ENCODE results near the gene PRG2.

The PRG2 gene

GRCh38 chr11:57390535-57390934 is at the start of gene PRG2:
TSS of gene PRG2 (minus strand) at chr11:57390650. CDS start at chr11:57389944, 706 bp downstream.
- DNase-seq: no peak

- no peak for DNase-seq
Observed at GRCh38 chr11:57439786-57440185, 49.3 kb upstream of the PRG2 start.

- no peak for DNase-seq
Observed at GRCh38 chr11:57438345-57439285, 48.2 kb upstream of the PRG2 start.

DNA sequence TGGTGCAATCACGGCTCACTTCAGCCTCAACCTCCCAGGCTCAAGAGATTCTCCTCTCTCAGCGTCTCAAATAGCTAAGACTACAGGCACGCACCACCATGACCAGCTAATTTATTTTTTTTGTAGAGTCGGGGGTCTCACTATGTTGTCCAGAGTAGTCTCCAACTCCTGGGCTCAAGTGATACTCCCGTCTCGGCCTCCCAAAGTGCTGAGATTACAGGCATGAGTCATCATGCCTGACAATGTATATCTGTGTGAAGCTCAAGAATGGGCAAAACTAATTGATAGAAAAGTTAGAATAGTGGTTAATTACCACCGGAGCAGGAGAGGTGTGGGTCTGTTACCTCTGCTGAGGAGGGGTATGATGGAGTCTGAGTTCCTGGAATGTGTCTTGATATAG is 45.6 kb upstream of the PRG2 start:
- no peak for DNase-seq

DNA sequence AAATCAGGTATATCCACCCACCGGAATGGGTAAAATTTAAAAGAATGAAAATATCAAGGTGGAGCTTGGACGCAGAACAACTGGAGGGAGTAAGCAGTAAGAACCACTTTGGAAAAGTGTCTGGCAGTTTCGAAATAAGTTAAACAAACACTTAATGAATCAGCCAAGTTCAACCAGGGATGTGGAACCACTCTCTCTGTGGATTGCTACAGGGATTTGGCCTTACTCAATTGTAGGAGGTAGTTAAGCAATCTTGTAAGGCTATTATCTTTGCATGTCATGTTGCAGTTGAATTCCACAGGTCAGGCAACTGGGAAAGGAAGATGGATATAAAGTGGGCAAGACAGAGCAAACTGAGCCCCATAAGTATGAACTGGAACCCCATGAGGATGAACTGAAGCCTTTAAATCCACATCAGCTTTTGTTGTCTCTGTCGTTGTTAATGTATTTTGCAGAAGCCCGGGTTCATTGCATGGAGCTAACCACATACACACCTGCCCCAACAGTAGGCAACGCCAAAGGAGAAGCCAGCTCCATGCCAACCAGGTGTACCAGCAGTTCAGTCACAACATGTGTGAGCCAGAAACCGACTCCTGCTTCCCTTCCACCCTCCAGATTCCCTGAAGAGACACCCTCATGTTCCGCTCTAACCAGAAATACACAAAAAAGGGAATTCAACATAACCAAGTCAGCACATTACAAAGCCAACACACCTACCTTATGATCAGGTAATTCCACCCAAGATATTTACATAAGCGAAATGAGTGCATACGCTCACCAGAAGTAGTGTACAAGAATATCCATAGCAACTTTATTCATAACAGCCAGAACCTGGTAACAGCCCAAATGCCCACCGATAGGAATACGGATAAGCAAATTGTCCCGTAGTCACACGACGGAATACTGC is 44.4 kb upstream of the PRG2 start:
- peak; percentile 92 for DNase-seq

- DNase-seq: peak; percentile 76
Observed at GRCh38 chr11:57432714-57433163, 42.3 kb upstream of the PRG2 start.

- DNase-seq: no peak
Observed at GRCh38 chr11:57432149-57432561, 41.7 kb upstream of the PRG2 start.

- no peak for DNase-seq
Observed at GRCh38 chr11:57430952-57431351, 40.5 kb upstream of the PRG2 start.

- no peak for DNase-seq
Observed at GRCh38 chr11:57429946-57430345, 39.5 kb upstream of the PRG2 start.

DNA sequence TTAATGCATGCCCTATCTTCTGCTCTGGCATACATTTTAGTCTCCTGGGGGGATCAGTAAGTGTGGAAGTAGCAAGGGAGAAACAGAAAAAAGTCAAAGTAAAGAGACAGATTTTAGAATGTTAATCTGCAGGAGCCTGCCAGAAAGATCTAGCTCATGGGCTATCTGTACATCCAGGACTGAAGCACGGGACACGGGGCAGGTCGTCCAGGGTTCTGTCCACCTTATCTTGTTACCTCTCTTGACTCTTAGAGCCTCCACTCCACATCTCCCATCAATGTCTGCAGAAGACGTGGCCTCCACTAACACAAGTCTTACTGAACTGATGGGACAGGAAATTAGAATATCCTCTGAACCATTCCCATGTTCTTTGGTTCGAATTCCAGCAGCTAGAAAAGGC is 38.2 kb upstream of the PRG2 start:
- no peak for DNase-seq

DNA sequence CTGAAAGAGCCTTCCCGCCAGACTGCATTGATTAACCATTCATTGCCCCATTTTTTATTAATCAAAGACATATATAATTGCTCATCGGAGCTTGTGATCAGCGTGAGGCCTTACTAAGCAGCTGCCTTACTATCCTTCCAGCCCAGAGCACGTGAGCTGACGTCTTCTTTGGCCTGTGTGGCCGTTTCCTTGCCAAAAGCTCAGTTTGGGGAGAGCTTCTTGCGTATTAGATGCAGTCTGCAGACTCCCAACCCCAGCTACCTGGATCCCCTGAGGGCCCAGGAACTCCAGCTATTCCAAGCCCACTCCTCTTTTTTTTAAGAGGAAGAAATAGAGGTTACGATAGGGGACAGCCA is 37.3 kb upstream of the PRG2 start:
- no peak for DNase-seq

DNA sequence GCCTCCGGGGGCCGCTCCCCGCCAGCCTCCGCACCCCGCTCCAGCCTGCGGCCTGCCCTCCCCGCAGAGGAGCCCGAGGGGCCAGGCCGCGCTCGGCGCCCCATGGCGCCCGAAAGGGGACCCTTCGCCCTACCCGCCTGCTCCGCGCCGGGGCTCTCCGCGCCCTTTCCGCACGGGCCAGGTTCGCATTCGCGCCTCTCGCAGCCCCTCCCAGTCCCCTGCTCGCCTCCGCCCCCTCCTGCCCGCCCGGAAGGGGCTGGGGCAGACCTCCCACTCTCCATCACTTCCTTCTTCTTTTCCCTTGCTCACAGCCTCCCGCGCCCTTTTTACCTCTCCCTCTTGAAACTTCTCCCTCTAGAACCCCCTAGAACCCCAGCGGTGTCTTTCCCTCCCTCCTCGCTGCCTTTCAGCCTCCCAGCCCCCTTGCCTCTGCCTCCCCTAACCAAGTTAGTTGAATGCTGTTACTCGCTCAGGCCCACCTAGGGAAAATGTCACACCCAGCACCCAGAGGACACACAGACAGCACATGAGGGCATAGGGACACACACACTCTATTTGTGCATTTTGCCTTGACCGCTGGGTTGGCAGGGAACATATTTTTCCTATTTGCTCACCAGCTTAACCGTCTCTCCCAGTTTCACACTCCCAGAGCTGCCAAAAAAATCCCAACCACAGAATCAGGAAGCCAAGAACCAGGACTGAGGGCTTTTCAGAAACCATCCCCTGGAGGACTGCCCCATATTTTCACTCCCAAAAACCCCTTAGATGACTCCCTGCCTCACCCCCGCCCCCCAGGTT is 36.7 kb upstream of the PRG2 start, which contains the start of gene SLC43A3:
Gene SLC43A3, minus strand, starts transcription at position 193 of the 798 bp plus-strand sequence. CDS start 949 bp downstream, outside the sequence.
- DNase-seq: peak; percentile 93

- no peak for DNase-seq
Observed at GRCh38 chr11:57426439-57426928, 36.0 kb upstream of the PRG2 start.

DNA sequence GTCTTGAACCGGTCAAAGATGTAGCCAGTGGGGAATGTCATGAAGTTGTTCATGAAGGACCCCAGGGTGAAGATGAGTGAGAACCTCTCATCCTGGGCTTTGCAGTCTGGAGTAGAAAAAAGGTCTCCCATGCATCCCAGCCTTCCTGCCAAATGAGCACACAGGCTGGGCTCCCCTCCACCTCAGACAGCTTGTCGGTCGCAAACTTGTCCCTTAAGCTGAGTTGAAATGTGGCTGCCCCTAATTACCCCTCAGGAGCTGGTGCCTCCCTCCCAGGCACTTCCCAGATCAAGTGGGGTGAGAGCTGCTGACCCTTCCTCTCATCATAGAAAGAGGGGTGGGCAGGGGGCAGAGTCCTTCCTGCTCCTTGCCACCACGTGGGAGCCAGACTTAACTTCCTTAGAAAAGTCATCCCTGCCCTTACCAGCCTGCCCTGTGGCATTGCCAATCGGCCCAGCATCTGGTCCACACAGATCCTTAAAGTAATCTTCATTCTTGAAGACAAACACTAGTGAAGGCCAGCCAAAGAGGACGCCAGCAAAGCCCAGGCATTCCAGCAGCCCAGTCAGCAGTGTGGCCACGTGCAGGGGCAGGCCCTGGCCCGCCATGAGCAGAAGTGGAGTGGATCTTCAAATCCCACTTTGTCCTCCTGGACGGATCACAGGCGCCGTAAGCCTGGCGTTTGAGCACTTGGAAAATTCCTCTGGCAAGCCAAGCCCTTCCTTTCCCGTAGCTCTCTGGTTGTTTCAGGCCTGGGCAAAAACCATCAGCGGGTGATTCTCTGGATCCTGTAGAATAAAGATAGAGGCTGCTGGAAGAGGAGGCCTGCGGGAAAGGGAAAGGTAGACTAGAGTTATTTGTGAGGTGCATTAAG is 35.4 kb upstream of the PRG2 start:
- DNase-seq: no peak

DNA sequence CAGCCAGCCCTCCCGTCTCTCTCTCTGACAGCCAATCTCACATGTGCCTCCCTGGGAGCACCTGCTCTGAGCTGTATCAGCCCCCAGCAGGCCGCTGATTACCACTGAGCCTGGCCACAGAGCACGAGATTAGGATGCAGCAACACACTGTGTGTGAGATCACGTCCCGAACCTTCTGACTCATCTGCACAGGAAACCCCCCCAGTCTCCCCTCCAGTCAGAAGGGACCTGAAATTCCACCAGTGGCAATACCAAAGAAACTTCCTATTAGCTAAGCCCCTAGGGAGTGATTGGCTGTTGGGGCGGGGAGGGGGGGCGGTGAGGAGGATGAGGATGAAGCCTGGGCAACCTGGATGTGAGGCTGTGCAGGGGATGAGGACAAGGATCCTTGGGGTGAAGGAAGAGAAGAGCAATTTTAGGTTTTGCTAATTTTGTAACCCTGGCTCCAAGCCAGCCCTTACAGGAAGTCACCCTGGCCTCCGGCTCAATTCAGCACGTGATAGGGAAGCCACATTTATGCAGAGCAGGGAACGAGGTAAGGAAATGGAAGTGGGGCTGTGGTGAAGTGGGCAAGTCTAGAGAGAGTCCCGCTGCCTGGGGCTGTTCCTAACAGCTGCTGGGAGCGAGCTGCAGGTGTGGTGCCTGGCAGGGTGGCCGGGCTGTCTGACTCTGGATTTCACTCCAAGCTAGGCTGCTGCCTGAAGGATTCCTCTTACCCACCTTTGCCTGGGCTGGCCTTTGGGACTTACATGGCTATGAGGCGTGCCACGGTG is 34.5 kb upstream of the PRG2 start:
- peak; percentile 90 for DNase-seq

- no peak for DNase-seq
Observed at GRCh38 chr11:57424137-57424791, 33.8 kb upstream of the PRG2 start.

GRCh38 chr11:57422669-57423068 is 32.2 kb upstream of the PRG2 start:
- DNase-seq: no peak

DNA sequence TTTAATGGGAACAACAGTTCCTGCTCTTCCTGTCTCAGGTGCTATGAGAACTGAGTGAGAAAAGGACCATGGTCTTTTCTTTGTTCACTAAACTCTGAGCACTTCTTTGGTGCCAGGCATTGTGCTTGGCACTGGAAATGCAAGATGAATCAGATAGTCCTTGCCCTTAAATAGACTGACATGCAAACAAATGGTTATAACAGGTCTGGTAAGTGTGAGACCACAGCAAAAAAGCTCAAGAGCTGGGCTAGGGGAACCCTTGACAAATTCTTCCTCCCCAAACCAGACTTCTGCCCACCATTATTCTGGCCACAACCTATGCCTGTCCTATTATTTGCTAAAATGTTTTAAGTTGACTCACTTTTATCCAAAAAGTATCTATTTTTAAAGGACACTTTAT is 31.4 kb upstream of the PRG2 start:
- no peak for DNase-seq

- no peak for DNase-seq
Observed at GRCh38 chr11:57421066-57421465, 30.6 kb upstream of the PRG2 start.

DNA sequence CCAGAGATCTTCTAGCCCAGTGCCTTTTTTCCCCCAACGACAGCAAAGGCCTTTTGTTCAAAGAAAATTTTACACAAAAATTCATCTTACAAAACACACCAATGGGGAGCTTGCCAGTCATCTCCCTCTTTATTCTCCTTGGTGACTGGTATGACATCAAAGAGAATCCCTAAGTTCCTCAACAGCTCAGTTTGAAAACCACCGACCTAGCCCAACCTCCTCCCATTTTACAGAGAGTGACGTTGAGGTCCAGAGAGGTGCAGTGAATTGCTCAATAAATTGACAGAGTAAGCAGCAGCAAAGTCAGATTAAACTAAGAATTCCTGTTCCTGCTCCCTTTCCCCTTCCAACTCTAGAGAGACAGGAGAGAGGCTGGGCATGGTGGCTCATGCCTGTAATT is 28.7 kb upstream of the PRG2 start:
- DNase-seq: no peak
